DOHH2 (cell line): ENCODE measurements around the gene OXLD1.

Experiments
- CTCF ChIP-seq: fragments of 200-600 bp; sonication (generic); IDR thresholded peaks from one replicate; pipeline ENCODE4 v1.5.1; 2014; ENCODE audit warnings: antibody characterized with exemption, mild to moderate bottlenecking, low read depth, low read length; ENCODE audit not compliant: poor library complexity, severe bottlenecking
- EZH2phosphoT487 ChIP-seq: fragments of 200-600 bp; sonication (generic); IDR thresholded peaks from 2 replicates; pipeline ENCODE4 v1.6.1; 2017; ENCODE audit warnings: borderline replicate concordance, mild to moderate bottlenecking, antibody characterized with exemption, low read length, moderate library complexity, mixed read lengths

- TF ChIP-seq CTCF, result no peak
- TF ChIP-seq EZH2phosphoT487, result no peak
Observed at GRCh38 chr17:81650951-81651350, 15.5 kb downstream of the OXLD1 start.
